Activated naive CD4-positive, alpha-beta T cell treated with anti-CD3 and anti-CD28 coated beads, Interleukin-2, amount 50 U/mL, for 72 hours (primary cell): ENCODE measurements around the gene MT1H. TPM values are rescaled to one million over a fixed set of nuclear protein-coding genes. Genes with fewer than 3 reads are reported as not detected.

Experiments
- ATAC-seq, 2 donors: fragments of 150-1000 bp; cut with Tn5 transposase; 2 replicates each; pipeline ENCODE4 v1.10.0; 2021; ENCODE audit warnings: mild to moderate bottlenecking in 2 of 2, moderate library complexity in 2 of 2
- DNase-seq, 2 donors: peaks; one replicate each; pipeline ENCODE4 v3.0.0; 2021 to 2022; ENCODE audit warnings: low spot score in 2 of 2
- H3K27ac Mint-ChIP-seq, 2 donors: one replicate each; pipeline ENCODE4 v1.8.0; 2022; ENCODE audit warnings: mild to moderate bottlenecking in 2 of 2, mixed read lengths in 2 of 2
- H3K36me3 Mint-ChIP-seq, 2 donors: one replicate each; pipeline ENCODE4 v1.8.0; 2022; ENCODE audit warnings: mixed read lengths in 2 of 2
- H3K9me3 Mint-ChIP-seq, 2 donors: one replicate each; pipeline ENCODE4 v1.8.0; 2022; ENCODE audit warnings: mixed read lengths in 2 of 2
- total RNA-seq, 2 donors: library from RNA; stranded (reverse); gene quantifications; one replicate each; pipeline ENCODE4 v1.2.3, GENCODE V29; 2022

MT1H gene
- total RNA-seq, 2 donors from 2014 or later: not detected

GRCh38 chr16:56632848-56633365 lies 36.7 kb upstream of the MT1H start:
- ATAC-seq (no peak), DNase-seq (no peak)
- H3K9me3 Mint-ChIP-seq: no peaks in the 10 kb centered on the region
- H3K27ac Mint-ChIP-seq: no peak overlapping the region
- H3K36me3 Mint-ChIP-seq: peaks cover 5 to 17% of the 10 kb centered on the region in 2 donors

DNA sequence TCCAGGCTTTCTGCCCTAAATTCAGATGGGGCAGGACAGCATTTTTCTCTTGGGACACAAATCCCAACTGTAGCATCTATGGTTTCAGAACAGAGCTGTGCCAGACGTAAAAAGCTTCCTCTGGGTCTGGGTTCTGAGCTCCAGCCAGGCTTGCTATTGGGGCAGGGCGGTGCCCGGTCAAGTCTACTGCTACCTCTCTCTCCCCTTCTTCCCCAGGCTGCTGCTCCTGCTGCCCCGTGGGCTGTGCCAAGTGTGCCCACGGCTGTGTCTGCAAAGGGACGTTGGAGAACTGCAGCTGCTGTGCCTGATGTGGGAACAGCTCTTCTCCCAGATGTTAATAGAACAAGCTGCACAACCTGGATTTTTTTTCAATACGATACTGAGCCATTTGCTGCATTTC lies 36.1 kb upstream of the MT1H start:
- peaks cover 5 to 19% of the 10 kb centered on the region in 2 donors for H3K36me3 Mint-ChIP-seq

DNA sequence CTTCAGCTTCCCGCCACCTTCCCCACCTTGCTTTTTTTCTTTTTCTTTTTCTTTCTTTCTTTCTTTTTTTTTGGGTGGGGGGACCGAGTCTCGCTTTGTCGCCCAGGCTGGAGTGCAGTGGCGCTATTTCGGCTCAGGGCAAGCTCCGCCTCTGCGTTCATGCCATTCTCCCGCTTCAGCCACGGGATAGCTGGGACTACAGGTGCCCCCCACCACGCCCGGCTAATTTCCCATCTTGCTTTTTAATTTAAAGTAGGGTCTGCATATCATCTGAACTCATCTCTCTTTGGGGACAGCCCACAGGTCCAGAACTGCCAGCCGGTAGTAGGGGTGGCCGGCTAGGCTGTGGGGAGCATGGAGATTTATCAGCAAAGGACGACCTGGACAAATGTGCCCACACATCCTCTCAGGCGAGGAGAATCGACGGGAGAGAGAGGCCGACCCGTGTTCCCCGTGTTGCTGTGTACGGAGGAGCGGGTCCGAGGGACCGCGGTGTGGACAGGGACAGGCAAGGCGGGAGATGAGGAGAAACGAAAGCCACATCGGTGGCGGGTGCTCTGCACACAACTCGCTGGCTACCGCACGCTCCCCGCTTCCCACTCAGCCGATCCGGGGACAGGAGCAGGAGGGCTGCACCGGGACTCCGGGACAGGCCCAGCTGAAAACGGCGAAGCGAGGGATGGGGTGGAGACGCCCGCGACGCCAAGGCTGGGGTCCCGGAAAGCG lies 34.7 kb upstream of the MT1H start:
- peaks cover 5 to 19% of the 10 kb centered on the region in 2 donors for H3K36me3 Mint-ChIP-seq
- H3K27ac Mint-ChIP-seq: no peak overlapping the region
- no peak for DNase-seq
- ATAC-seq: no peak
- H3K9me3 Mint-ChIP-seq: no peaks in the 10 kb centered on the region

More for the DNA sequence above, 36.1 kb upstream of the MT1H start:
- Mint-ChIP-seq H3K9me3 (no peaks in the 10 kb centered on the region), H3K27ac (no peak overlapping the region)
- ATAC-seq (no peak), DNase-seq (no peak)

GRCh38 chr16:56635441-56635967 lies 34.1 kb upstream of the MT1H start:
- ATAC-seq: no peak
- Mint-ChIP-seq H3K27ac (no peak overlapping the region), H3K36me3 (peaks cover 5 to 19% of the 10 kb centered on the region in 2 donors), H3K9me3 (no peaks in the 10 kb centered on the region)
- no peak for DNase-seq

DNA sequence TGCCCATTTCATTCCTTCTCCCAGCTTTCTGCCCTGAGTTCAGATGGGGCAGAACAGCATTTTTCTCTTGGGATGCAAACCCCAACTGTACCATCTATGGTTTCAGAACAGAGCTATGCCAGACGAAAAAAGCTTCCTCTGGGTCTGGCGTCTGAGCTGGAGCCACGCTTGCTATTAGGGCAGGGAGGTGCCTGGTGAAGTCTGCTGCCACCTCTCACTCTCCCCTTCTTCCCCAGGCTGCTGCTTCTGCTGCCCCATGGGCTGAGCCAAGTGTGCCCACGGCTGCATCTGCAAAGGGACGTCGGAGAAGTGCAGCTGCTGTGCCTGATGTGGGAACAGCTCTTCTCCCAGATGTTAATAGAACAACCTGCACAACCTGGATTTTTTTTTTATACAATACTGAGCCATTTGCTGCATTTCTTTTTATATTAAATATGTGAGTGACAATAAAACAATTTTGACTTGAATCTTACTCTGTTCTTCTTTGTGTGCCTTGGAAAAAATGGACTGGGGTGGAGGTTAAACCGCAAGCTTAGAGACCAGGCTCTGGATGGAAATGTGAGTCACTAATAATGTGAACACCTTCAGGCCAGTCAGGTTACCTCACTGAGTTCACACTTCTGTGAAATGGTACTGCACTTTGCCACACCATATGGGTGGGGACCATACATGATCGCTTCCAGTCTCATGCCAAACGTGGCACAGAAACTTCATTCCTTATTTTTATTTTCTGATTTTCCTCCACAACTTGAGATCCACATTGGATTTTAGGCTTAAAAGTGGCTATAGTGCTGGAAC lies 32.8 kb upstream of the MT1H start:
- ATAC-seq (no peak), DNase-seq (no peak)
- H3K27ac Mint-ChIP-seq: no peak overlapping the region
- H3K9me3 Mint-ChIP-seq: no peaks in the 10 kb centered on the region
- peaks cover 5 to 19% of the 10 kb centered on the region in 2 donors for H3K36me3 Mint-ChIP-seq

DNA sequence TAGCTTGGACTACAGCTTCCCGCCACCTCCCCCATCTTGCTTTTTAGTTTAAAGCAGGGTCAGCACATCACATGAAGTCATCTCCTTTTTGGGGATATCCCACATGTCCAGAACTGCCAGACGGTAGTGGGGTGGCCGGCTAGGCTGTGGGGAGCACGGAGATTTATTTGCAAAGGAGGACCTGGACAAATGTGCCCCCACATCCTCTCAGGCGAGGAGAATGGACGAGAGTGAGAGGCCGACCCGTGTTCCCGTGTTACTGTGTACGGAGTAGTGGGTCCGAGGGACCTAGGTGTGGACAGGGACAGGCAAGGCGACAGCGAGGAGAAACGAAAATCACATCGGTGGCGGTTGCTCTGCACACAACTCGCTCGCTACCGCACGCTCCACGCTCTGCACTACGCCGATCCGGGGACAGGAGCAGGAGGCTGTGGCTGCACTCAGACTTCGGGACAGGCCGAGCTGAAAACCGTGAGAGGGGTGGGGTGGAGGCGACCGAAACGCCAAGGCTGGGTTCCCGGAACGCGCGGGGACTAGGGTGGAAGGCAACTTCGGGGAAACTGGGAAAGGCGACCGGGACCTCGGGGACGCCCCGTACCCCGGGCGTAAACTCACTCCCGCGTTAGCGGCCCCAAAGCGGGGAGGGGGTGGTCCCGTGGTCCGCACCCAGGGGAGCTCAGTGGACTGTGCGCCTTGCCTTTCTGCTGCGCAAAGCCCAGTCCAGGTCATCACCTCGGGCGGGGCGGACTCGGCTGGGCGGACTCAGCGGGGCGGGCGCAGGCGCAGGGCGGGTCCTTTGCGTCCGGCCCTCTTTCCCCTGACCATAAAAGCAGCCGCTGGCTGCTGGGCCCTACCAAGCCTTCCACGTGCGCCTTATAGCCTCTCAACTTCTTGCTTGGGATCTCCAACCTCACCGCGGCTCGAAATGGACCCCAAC lies 31.5 kb upstream of the MT1H start, which contains the start of gene MT1A:
Gene MT1A (plus strand): TSS at position 853 of the 937 bp plus-strand sequence. CDS start 73 bp downstream, at position 926.
- ATAC-seq (peak; percentile 48 to 72), DNase-seq (no peak)
- Mint-ChIP-seq H3K27ac (no peak within 1 kb of the TSS), H3K9me3 (no peaks in the 10 kb centered on the region), H3K36me3 (peaks cover 5 to 19% of the 10 kb centered on the region in 2 donors)

DNA sequence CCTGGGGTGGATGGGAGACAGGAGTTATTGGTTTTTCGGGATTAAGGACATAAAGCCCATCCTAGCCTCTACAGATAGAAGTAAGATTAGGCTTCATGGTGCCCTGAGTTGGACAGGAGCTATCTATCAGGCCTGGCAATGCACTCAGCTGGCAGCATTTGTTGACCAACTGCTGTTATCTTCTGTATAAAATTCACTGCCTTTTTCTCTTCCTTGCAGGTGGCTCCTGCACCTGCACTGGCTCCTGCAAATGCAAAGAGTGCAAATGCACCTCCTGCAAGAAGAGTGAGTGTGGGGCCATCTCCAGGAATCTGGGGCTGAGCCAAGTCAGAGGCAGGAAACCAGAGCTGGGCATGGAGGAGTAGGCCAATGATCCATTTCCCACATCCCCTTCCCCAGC lies 30.6 kb upstream of the MT1H start:
- ATAC-seq (no peak), DNase-seq (no peak)
- H3K27ac Mint-ChIP-seq: no peak overlapping the region
- no peaks in the 10 kb centered on the region for H3K9me3 Mint-ChIP-seq
- H3K36me3 Mint-ChIP-seq: peaks cover 5 to 13% of the 10 kb centered on the region in 2 donors

DNA sequence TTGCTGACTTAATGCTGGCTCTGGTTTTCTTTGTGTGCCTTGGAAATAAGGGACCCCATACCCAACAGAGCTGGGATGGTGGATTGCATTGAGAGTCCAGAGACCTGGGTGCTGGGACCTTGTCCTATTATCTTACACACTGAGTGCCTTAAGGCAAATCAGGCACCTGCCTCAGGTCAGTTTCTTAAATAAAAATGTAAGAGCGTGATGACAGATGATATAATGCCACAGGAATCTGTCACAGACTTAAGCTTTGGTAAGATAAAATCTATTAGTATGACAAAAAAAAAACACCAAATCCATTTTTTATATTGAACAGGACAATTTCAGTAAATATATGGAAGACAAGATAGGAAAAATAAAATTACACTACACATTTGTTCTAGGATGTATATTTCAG lies 29.5 kb upstream of the MT1H start:
- peaks cover under 1 to 7% of the 10 kb centered on the region in 2 donors for H3K36me3 Mint-ChIP-seq
- DNase-seq (no peak), ATAC-seq (no peak)
- no peak overlapping the region for H3K27ac Mint-ChIP-seq
- H3K9me3 Mint-ChIP-seq: no peaks in the 10 kb centered on the region

- DNase-seq (no peak), ATAC-seq (no peak)
- no peaks in the 10 kb centered on the region for H3K9me3 Mint-ChIP-seq
- peaks cover 0 to 5% of the 10 kb centered on the region in 2 donors for H3K36me3 Mint-ChIP-seq
- no peak overlapping the region for H3K27ac Mint-ChIP-seq
Measured at GRCh38 chr16:56641166-56641565, 28.4 kb upstream of the MT1H start.

GRCh38 chr16:56643080-56643778 lies 26.4 kb upstream of the MT1H start:
- peak; percentile 65 to 79 for DNase-seq
- H3K27ac Mint-ChIP-seq: peak overlapping the region in 1 of 2 donors; percentile 55
- H3K9me3 Mint-ChIP-seq: no peaks in the 10 kb centered on the region
- ATAC-seq: peak; percentile 100
- no peaks in the 10 kb centered on the region for H3K36me3 Mint-ChIP-seq

DNA sequence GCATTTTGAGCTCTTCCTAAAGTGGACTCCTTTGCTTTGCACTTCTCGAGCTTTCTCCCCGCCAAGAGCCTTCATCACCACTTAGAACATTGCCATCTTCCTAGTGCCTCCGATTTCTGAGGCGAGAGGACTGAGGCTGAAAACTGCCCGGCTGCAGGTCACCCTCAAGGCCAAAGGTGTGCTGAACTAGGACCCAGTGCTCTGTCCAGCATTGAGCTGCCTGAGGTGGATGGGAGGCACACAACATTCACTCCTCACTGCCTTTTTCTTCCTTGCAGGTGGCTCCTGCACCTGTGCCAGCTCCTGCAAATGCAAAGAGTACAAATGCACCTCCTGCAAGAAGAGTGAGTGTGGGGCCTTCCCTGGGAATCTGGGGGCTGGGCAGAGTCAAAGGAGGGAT lies 25.8 kb upstream of the MT1H start:
- ATAC-seq (no peak), DNase-seq (no peak)
- H3K36me3 Mint-ChIP-seq: no peaks in the 10 kb centered on the region
- H3K27ac Mint-ChIP-seq: peak overlapping the region in 1 of 2 donors; percentile 82
- no peaks in the 10 kb centered on the region for H3K9me3 Mint-ChIP-seq

GRCh38 chr16:56645311-56645710 lies 24.3 kb upstream of the MT1H start:
- no peaks in the 10 kb centered on the region for H3K36me3 Mint-ChIP-seq
- no peak for ATAC-seq
- H3K9me3 Mint-ChIP-seq: no peaks in the 10 kb centered on the region
- no peak overlapping the region for H3K27ac Mint-ChIP-seq
- DNase-seq: no peak

GRCh38 chr16:56645838-56646237 lies 23.8 kb upstream of the MT1H start:
- DNase-seq (no peak), ATAC-seq (no peak)
- Mint-ChIP-seq H3K9me3 (no peaks in the 10 kb centered on the region), H3K36me3 (no peaks in the 10 kb centered on the region), H3K27ac (no peak overlapping the region)

DNA sequence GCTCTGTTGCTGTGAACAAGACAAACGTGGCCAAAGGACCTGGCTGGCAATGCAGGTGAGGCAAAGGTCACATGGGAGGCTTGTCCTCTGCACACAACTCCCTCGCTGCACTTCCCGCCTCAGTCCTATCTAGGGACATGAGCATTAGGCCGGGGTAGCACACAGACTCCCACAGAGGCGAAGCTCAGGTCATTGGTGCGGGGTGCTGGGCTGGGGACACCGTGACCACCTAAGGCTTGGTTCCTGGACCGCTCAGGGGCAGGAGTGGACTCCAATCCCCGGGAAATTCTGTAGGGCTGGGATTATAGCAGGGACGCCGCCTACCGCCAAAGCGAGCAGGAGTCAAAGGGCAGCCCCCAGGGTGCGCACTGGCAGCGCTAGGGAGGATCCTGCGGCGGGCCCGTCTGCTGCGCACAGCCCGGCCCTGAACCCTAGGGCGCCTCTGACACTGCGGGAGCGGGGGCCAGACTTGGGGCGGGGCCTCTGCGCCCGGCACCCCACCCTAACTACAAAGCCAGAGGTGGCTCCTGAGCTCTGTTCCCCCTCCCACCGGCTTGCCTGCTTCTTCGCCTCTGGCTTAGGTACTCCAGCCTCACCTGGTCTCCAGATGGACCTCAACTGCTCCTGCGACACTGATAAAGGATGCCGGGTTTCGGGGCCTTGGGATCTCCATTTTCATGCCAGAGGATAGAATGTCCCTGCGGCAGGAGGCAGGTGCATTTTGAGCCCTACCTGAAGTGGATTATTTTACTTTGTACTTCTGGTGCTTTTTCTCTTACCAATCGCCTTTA lies 21.8 kb upstream of the MT1H start:
- no peak overlapping the region for H3K27ac Mint-ChIP-seq
- DNase-seq: no peak
- no peak for ATAC-seq
- no peaks in the 10 kb centered on the region for H3K36me3 Mint-ChIP-seq
- H3K9me3 Mint-ChIP-seq: no peaks in the 10 kb centered on the region

DNA sequence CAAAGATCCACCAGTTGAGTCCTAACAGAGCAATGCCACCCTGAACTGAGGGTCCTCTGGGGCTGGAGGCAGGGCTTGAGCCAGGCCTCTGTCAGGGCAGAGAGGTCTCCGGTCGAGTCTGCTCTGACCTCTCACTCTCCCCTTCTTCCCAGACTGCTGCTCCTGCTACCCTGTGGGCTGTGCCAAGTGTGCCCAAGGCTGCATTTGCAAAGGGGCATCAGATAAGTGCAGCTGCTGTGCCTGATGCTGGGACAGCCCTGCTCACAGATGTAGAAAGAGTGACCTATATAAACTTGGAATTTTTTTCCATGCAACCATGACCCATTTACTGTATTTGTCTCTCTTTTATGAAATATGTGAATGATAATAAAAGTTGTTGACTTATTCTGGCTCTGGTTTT lies 20.3 kb upstream of the MT1H start:
- no peak for ATAC-seq
- no peak for DNase-seq
- H3K27ac Mint-ChIP-seq: no peak overlapping the region
- no peaks in the 10 kb centered on the region for H3K9me3 Mint-ChIP-seq
- H3K36me3 Mint-ChIP-seq: no peaks in the 10 kb centered on the region
